C4-2B (cell line): ENCODE measurements around the gene DRAM1.
"Not testable (repeated sequence)": the region's sequence is repeated elsewhere in the genome, so short reads cannot be mapped to it uniquely, and the experiment has no call there.

ENCODE experiments used
- H3K27ac ChIP-seq: fragments of 450-650 bp; 2 replicates; pipeline ENCODE4 v1.5.1; 2017
- ZFX ChIP-seq: fragments of 450-650 bp; IDR thresholded peaks from 2 replicates; pipeline ENCODE4 v1.6.1; 2017
- TF ChIP-seq, protein P1 (sequence below): fragments of 450-650 bp; conservative IDR thresholded peaks from 2 replicates; pipeline ENCODE4 v1.5.1; 2017; ENCODE audit warnings: mild to moderate bottlenecking

The DRAM1 gene

DNA sequence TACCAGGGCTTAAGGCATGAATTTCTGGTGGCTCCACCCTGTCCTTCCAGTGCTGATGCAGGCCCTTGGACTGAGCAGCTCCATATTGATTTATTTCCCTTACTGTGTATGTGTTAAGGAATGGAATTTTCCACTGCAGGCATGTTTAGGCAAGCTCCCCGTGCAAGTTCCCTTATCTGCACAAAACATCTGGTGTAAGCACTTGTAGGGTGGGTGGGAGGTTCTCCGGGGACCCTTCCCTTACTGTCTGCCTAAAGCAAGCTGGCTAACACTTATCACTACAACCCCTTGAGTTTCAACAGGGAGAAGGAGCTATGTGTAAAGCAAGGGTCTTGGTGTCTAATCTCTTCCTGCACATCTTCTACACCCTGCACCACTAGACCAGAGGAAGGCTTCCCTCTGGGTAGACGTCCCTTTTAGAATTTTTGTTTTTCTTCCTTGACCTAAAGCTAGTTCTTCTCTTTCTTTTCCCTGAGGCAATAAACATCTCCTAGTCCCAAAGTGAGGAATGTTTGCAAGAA, 22.0 kb upstream of the DRAM1 start:
- TF ChIP-seq, protein P1, sequence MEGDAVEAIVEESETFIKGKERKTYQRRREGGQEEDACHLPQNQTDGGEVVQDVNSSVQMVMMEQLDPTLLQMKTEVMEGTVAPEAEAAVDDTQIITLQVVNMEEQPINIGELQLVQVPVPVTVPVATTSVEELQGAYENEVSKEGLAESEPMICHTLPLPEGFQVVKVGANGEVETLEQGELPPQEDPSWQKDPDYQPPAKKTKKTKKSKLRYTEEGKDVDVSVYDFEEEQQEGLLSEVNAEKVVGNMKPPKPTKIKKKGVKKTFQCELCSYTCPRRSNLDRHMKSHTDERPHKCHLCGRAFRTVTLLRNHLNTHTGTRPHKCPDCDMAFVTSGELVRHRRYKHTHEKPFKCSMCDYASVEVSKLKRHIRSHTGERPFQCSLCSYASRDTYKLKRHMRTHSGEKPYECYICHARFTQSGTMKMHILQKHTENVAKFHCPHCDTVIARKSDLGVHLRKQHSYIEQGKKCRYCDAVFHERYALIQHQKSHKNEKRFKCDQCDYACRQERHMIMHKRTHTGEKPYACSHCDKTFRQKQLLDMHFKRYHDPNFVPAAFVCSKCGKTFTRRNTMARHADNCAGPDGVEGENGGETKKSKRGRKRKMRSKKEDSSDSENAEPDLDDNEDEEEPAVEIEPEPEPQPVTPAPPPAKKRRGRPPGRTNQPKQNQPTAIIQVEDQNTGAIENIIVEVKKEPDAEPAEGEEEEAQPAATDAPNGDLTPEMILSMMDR, result no peak
- TF ChIP-seq ZFX, result no peak
- no peak overlapping the region for H3K27ac ChIP-seq

DNA sequence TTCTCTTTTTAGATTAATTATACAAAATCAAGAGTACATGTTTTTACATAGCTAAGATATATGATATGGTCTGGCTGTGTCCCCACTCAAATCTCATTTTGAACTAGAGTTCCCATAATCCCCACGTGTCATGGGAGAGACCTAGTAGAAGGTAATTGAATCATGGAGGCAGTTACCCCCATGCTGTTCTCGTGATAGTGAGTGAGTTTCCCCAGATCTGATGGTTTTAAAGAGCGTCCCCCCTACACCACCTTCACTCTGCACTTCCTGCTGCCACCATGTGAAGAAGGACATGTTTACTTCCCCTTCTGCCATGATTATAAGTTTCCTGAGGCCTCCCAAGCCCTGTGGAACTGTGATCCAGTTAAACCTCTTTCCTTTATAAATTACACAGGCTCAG, 21.4 kb upstream of the DRAM1 start:
- no peak overlapping the region for H3K27ac ChIP-seq
- TF ChIP-seq, protein P1, result no peak
- TF ChIP-seq ZFX, result no peak

DNA sequence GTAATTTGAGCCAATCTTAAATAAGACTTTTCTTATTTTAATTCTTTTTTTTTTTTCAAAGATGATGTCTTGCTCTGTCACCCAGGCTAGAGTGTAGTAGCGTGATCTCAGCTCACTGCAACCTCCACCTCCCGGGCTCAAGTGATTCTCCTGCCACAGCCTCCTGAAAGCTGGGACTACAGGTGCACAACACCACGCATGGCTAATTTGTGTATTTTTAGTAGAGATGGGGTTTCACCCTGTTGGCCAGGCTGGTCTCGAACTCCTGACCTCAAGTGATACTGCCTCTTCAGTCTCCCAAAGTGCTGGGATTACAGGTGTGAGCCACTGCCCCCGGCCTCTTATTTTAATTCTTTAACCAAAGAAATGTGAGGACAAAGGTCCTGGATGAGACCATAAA, 20.8 kb upstream of the DRAM1 start:
- H3K27ac ChIP-seq, result not testable (repeated sequence)

DNA sequence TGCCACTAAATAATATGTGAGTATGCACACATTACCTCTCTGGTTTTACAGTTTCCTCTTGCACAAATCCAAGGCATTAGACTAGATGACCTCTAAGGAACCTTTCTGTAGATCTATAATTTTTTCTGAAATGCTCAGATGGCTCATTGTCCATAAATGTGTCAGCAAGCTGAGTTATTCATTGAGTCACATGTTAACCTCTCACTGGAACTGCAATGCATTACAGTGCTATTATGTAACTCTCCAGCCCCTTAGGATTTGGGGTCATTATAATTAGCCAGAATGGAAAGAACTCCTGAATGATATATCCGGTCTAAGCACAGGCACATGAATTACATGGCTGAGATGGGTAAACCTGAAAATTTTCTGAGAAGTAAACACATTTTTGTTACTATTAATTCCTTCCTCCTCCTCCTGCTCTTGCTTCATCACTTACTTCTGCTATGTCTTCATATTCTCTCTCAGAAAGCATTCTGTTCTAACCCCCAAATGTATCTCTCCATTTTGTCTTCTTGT, 20.3 kb upstream of the DRAM1 start:
- no peak for TF ChIP-seq ZFX
- TF ChIP-seq, protein P1, result no peak
- no peak overlapping the region for H3K27ac ChIP-seq

DNA sequence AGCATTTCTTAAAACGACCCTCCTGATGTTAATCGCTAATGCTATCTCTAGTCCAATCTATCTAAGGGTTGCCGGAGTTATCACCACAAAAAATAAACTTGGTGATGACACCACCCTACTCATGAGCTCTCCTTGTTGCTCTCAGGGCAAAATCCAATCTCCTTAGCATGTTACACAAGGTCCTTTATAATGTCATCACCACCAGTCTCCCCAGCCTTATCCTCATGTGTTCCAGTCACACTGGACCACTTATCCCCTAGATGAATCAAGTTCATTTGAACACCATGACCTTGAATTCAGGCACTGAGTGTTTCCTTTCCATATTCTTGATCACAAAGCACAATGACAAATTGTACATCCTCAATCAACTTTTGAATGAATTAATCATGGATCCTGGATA, 19.0 kb upstream of the DRAM1 start:
- H3K27ac ChIP-seq, result no peak overlapping the region
- TF ChIP-seq, protein P1, result no peak
- no peak for TF ChIP-seq ZFX

DNA sequence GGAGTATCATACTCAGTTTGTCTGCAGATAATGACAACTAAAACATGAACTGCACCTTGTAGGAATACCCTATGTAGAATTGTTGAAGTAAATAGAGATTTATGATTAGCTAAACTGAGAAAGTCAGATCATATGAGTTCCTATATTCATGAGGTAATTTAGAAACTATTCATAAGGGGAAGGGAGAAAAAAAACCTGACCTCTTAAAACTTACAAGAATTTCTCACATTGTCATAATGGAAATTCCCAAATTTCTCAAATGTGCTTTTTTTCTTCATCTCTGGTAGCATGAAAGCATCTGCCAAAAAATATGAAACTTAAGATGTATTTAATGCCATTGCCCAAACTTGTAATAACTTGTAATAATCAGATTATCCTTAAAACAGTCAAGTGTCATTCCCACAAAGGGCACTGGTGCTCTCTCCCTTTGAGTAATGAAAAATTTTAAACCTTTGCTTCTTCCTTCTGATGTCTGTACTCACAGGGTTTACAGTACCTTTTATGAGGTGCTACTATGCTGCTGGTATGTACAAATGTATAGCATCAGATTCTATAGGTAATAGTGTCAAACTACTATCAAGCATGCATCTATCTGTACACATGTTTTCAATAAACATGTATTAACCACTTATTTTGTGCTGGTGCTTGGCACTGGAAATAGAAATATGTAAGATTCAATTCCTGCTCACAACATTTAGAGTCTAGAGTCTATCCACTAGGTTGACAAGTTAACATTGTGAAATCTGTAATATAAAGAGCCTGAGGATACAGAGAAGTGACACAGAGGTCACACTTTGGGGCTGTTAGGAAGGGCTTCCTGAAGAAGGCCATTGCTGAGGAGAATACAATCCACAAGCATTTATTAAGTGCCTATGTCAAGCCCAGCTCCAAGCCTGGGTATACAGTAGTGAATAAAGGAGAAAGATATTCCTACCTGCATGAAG, 17.4 kb upstream of the DRAM1 start:
- TF ChIP-seq ZFX, result no peak
- TF ChIP-seq, protein P1, result no peak

DNA sequence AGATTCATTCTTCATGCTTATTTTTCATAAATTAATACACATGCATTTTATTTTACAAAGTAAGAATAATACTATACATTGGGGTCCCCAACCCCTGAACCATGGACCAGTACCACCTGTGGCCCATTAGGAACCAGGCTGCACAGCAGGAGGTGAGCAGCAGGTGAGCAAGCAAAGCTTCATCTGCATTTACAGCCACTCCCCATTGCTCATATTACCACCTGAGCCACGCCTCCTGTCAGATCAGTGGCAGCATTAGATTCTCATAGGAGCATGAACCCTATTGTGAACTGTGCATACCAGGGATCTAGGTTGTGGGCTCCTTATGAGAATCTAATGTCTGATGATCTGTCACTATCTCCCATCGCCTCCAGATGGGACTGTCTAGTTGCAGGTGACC, 15.7 kb upstream of the DRAM1 start:
- not testable (repeated sequence) for H3K27ac ChIP-seq

More for the DNA sequence above, 17.4 kb upstream of the DRAM1 start:
- H3K27ac ChIP-seq, result no peak overlapping the region

DNA sequence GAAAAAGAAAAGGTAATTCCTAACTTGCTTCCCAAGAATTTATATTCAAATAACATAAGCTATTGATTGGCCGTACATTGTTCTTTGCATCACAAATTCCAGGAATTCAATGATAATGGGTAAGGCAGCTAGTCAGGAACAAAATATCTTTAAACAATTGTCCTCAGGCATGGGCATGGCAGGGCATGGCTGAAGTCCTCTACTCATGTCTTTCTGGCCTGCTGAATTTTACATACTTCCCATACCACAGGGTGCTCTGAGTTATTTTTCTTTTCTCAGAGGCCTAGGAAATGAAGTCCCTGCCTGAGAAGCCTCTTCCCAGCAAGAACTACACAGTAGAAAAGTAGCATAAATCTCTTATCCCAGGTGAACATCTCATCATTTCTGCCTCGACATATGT, 15.1 kb upstream of the DRAM1 start:
- no peak overlapping the region for H3K27ac ChIP-seq
- TF ChIP-seq, protein P1, result no peak
- no peak for TF ChIP-seq ZFX
